Endothelial cell of hepatic sinusoid (primary cell): ENCODE results near the gene SGMS2.

Source experiments
- in situ Hi-C: cut with HindIII; loops from 2 replicates; pipeline ENCODE4 v1.10.0; 2017; ENCODE audit warnings: low sequenced_read_pairs

Gene SGMS2

DNA sequence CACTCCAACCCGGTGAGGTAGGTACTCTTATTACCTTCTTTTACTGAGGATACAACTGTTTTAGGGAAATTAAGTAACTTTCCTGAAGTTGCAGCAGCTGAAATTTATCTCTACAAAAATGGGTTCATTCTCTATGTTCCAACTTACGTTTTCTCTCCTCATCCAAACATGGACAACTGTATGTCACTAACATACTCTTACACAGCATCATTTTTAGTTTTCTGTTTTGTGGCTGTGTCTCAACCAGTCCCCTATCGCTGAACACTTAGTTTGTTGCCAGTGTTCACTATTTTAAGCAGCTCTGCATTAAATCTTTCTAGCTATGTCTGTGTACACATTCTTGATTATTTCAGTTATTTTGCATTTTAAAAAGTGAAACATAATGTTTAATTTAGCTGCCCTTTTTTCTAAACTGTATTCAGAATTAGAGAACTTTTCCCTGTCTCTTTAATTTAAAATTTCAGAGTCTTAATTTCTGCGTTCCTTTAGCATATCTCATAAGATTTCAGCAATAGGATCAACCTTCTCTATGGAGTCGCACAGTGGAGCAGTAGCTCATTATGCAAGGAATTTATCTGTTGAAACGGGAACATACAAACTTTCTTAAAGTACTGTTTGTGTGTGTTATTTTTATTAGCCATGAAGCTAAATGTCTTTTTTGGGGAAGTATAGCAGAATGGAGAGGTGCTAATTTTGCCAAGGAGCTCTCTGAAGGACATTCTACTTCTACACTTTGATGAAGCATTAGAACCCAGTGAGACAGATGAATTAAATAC is 3.8 kb downstream of the SGMS2 start:
- in situ Hi-C loops, result no loop called here

GRCh38 chr4:107831140-107831539 is 6.4 kb downstream of the SGMS2 start:
- in situ Hi-C loops, result no loop called here

DNA sequence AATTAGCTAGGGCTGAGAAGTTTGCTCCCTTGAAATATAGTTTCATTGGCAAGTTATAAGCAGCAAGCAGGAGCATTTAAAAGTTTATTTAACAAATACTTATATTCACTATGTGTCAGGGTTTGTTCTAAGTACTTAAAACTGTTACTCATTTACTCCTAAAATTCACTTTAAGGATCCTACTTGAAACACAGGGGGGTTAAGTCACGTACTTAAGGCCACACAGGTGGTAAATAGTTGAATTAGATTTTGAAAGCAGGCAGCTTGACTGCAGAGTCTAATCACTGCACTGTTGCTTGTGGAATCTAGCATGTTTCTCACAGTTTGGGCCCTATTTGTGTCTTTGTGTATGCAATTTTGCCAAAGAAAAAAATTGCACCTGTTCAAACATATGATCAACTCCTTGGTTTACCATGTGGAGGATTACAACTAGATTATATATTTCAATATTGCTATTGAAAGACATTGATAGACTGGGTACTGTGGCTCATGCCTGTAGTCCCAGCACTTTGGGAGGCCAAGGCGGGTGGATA is 7.6 kb downstream of the SGMS2 start:
- in situ Hi-C loops, result no loop called here

GRCh38 chr4:107834241-107834794 is 9.6 kb downstream of the SGMS2 start:
- in situ Hi-C loops, result no loop called here

DNA sequence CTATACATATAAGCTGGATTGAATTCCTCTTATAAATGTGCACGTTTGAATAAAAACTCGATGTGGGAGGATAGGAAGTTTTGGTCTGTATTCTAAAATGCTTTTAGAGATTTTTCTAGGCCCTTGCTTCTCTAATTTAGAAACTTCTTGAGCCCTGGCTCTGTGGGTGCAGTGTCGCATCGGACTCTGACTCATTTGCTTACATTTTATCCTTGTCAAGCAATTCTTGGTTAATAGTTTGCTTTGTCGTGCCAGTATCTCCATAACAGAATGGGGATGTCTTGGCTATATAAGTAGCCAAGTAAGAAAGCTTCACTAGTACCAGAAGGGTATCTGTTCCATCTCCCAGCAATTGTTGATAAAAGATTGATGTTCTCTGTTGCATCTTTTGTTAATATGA is 10.7 kb downstream of the SGMS2 start:
- in situ Hi-C loops, result no loop called here

- in situ Hi-C loops, result no loop called here
These were observed 12.6 kb downstream of the SGMS2 start for GRCh38 chr4:107837317-107837716.

GRCh38 chr4:107837776-107838618 is 13.3 kb downstream of the SGMS2 start:
- in situ Hi-C loops, result no loop called here

- in situ Hi-C loops, result no loop called here
These were observed 14.3 kb downstream of the SGMS2 start for GRCh38 chr4:107838861-107839565.

- in situ Hi-C loops, result no loop called here
These were observed 18.7 kb downstream of the SGMS2 start for GRCh38 chr4:107843391-107843790.

- in situ Hi-C loops, result no loop called here
These were observed 20.9 kb downstream of the SGMS2 start for GRCh38 chr4:107845681-107846080.

DNA sequence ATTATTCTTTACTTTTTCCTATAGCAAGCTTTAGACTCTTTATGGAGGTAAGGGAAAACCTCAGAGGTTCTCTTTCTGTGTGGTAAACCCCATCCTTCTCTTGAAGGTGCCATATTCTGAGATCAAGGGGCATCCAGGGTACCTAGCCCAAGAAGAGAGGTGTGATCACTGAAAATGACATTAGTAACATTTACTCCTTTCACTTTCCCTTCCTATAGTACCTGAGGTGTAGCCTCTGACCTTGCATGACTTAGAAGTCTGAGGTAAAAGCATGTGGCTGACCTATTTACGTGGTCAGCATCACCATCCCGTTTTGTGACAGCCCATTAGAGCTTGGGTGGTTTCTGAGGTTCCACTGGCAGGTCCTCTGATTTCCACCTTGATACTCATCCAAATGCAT is 25.7 kb downstream of the SGMS2 start:
- in situ Hi-C loops, result no loop called here

DNA sequence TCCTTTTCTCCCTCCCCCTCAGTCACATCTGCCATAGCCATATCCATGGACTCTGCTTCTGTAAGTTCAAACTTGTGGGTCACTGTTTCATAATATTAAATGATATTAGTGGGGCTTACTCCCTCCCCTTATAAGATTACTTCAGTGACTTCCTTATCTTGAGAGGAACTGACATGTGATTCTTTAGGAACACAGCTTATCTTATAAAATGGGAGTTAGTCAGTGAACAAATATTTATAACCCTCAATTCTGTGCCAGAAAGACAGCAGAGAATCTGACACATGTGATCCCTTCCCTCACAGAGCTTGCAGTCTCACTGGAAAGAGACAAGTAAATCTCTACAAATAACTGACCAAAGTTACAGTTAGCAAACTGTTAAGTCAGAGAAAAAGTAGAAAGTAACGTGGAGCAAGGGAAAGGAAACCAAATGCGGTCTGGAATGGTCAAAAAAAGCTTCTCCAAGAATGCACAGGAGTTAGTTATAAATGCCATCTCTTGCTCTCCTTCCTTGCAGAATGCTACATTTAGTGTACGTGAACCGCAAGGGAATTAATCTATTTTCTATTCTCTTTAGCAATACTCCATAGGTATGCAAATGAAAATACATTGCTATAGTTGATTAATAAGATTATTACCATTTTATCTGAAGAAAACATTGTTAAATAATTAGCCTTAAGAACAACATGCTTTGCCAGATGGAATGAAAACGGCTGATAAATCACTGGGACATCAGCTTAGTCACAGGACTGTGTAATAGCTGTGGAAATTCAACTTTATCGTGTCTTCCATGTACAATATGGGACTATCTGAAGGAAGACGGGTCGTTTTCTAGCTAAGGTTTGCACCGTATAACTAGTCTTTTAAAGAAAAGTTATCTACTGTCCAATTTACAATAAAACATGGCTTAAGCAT is 29.0 kb downstream of the SGMS2 start:
- in situ Hi-C loops, result no loop called here

DNA sequence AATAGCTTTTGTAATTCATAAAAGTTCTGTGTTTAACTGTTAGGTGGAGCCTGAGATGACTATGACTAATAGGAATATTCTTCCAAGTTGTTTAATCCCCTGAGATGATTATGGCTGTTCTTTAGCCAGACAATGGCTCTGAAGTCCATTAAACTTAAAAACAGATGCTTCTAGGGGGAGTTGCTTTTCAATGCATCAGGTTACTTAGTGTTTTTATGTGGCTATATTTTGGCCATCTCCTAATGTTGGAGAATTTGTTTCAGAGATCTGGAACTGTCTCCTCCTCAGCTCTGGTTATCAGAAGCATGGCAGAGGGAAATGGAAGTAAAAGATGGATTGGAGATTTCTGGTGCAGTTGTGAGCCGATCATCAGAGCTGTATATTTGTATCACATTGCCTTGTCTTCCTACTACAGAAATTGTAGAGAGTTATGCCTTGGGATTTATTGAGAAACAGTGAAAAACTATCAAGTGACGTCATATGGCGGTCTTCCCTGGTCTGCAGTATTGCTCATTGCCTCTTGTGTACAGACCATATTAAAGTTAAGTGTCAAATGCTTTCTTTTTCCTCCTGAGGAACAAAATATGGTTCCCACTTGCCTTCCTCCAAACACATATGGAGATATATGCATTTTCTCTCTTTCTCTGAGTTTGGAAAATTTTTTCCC is 29.8 kb downstream of the SGMS2 start:
- in situ Hi-C loops, result no loop called here

DNA sequence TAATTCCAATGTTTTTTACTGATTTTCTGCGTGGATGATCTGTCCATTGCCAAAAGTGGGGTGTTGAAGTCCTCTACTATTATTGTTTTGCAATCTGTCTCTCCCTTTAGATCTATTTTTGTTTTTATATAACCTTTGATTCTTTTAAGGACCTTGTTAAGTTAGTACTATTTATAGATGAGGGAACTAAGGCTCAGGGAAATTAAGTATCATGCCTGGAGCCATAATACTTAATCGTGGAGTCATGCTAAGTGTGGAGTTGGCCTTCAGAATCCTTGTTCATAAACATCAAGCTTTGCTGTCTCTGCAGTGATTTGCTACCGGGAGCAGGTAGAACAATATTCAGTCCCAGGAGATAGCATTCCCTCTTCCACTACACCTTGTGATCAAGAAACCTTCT is 31.0 kb downstream of the SGMS2 start:
- in situ Hi-C loops, result no loop called here

GRCh38 chr4:107856901-107857300 is 32.2 kb downstream of the SGMS2 start:
- in situ Hi-C loops, result no loop called here

- in situ Hi-C loops, result no loop called here
These were observed 33.0 kb downstream of the SGMS2 start for GRCh38 chr4:107857741-107858140.

DNA sequence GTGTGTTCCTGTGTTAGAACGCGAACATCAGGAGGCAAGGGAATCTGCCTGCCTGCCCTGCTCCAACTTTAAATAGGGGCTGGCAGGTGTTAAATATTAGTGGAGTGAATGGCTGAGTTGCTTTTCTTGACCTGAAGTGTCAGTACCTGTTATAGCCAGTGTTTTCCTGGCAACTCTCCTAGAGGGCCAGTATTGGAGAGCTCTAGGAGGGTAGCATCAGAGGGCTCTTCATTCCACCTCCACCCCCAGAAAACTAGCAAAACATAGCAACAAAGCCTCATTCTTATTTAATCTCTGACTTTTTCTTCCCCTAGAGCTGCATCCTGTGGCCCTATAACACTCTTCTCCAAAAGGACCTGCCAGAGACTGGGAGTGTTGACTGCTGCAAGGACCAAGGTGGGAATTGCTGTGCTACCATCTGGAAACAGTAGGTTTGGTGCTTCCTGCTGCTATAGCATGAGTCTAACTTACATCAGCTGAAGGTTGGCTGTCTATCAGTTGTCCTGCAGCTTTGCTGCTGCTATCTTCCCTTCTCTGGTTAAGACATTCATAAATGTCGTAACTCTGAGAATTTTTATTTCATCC is 33.5 kb downstream of the SGMS2 start:
- in situ Hi-C loops, result no loop called here

GRCh38 chr4:107862658-107863057 is 37.9 kb downstream of the SGMS2 start:
- in situ Hi-C loops, result no loop called here

GRCh38 chr4:107863416-107863815 is 38.7 kb downstream of the SGMS2 start:
- in situ Hi-C loops, result no loop called here
